Loucy (cell line): ENCODE results near the gene RASSF4.

Source experiments
- H2AFZ ChIP-seq: fragments of 200-600 bp; sonication (generic); 2 replicates; pipeline ENCODE4 v1.6.0; 2016; ENCODE audit warnings: antibody characterized with exemption, mild to moderate bottlenecking, low read length, moderate library complexity
- H3F3A ChIP-seq: fragments of 200-600 bp; 2 replicates; pipeline ENCODE4 v1.6.0; 2016; ENCODE audit warnings: antibody characterized with exemption, low read depth, mild to moderate bottlenecking
- H3K27me3 ChIP-seq: fragments of 200-600 bp; sonication (generic); 2 replicates; pipeline ENCODE4 v1.6.1; 2014; ENCODE audit warnings: low read length, mild to moderate bottlenecking; ENCODE audit not compliant: insufficient read depth, poor library complexity, severe bottlenecking
- H3K36me3 ChIP-seq: fragments of 200-600 bp; sonication (generic); 2 replicates; pipeline ENCODE4 v1.6.1; 2016; ENCODE audit warnings: low read length; ENCODE audit not compliant: insufficient read depth
- H3K4me1 ChIP-seq: fragments of 200-600 bp; sonication (generic); 2 replicates; pipeline ENCODE4 v1.5.1; 2014; ENCODE audit warnings: low read length, mild to moderate bottlenecking; ENCODE audit not compliant: insufficient read depth, poor library complexity, severe bottlenecking
- H3K4me2 ChIP-seq: fragments of 200-600 bp; sonication (generic); 2 replicates; pipeline ENCODE4 v1.6.0; 2014; ENCODE audit warnings: antibody characterized with exemption, low read length, low read depth, mild to moderate bottlenecking; ENCODE audit not compliant: poor library complexity, severe bottlenecking
- H3K4me3 ChIP-seq: fragments of 200-600 bp; sonication (generic); 2 replicates; pipeline ENCODE4 v1.5.1; 2014; ENCODE audit warnings: low read length, mild to moderate bottlenecking, mixed read lengths; ENCODE audit not compliant: poor library complexity, severe bottlenecking
- H3K79me2 ChIP-seq: fragments of 200-600 bp; sonication (generic); 2 replicates; pipeline ENCODE4 v1.6.1; 2014; ENCODE audit warnings: low read length; ENCODE audit not compliant: insufficient read depth
- H3K9ac ChIP-seq: fragments of 200-600 bp; sonication (generic); 2 replicates; pipeline ENCODE4 v1.6.0; 2014; ENCODE audit warnings: mild to moderate bottlenecking, low read depth, low read length, moderate library complexity; ENCODE audit not compliant: poor library complexity, severe bottlenecking
- H3K9me2 ChIP-seq: fragments of 200-600 bp; sonication (generic); replicated peaks from 2 replicates; pipeline ENCODE4 v1.6.1; 2016; ENCODE audit warnings: low read depth, low read length, mixed read lengths
- H3K9me3 ChIP-seq: fragments of 200-600 bp; sonication (generic); 2 replicates; pipeline ENCODE4 v1.6.1; 2014; ENCODE audit warnings: mild to moderate bottlenecking, antibody characterized with exemption, low read length, low read depth; ENCODE audit not compliant: insufficient read depth
- H4K20me1 ChIP-seq: fragments of 200-600 bp; sonication (generic); 2 replicates; pipeline ENCODE4 v1.6.0; 2014; ENCODE audit warnings: antibody characterized with exemption, low read length, mild to moderate bottlenecking; ENCODE audit not compliant: insufficient read depth, poor library complexity, severe bottlenecking
- EZH2phosphoT487 ChIP-seq: fragments of 200-600 bp; IDR thresholded peaks from 2 replicates; pipeline ENCODE4 v1.6.1; 2018; ENCODE audit warnings: antibody characterized with exemption, mild to moderate bottlenecking, moderate library complexity, borderline replicate concordance
- TF ChIP-seq, protein P1 (sequence below): fragments of 200-600 bp; sonication (generic); conservative IDR thresholded peaks from 2 replicates; pipeline ENCODE4 v1.5.1; 2014; ENCODE audit warnings: mild to moderate bottlenecking, antibody characterized with exemption, low read length

The RASSF4 gene

DNA sequence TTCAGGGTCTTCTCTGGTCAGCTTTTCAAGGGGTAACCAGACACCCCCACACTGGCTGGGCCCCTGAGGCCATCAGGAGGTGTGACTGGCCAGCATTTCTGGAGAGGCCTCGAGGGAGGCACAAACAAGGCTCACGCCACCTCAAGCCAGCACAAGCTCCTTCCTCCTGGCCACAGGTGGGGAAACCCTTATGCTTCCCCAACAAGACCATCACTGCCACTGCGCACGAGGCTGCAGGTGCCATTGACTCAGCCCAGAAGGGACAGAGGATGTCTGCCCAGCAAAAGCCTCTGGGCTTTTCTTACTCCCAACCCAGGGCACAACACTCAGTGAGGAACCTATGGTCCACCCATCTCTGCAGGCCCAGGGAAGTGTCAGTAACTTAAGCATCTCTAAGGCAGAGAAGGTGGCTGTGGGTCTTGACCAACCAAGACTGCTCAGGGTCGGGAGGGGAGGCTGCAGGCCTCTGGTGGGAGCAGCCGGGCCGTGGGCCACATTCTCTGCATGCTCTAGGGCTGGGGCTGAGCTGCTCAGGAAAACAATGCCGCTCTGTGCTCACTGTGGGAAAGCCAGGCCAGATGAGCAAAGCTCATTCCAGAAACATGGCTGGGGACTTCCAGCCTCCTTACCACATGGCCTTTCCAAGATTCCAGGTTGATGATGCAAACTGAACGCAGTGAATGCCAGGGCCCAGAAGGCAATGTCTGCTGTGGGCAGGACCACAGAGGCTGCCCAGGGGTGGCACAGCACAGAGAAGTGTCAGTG is 24.2 kb upstream of the RASSF4 start:
- Histone ChIP-seq H3K9ac (peak overlapping the region; percentile 18), H3K79me2 (no peaks in the 10 kb centered on the region), H3K36me3 (no peaks in the 10 kb centered on the region), H3K9me3 (no peaks in the 10 kb centered on the region), H4K20me1 (no peaks in the 10 kb centered on the region), H3K4me3 (no peak overlapping the region), H2AFZ (peak overlapping the region; percentile 76), H3K4me2 (peak overlapping the region; percentile 29), H3K4me1 (peaks cover 32% of the 10 kb centered on the region), H3K27me3 (no peaks in the 10 kb centered on the region), H3K9me2 (no peaks in the 10 kb centered on the region), H3F3A (no peaks in the 10 kb centered on the region)
- TF ChIP-seq, protein P1, sequence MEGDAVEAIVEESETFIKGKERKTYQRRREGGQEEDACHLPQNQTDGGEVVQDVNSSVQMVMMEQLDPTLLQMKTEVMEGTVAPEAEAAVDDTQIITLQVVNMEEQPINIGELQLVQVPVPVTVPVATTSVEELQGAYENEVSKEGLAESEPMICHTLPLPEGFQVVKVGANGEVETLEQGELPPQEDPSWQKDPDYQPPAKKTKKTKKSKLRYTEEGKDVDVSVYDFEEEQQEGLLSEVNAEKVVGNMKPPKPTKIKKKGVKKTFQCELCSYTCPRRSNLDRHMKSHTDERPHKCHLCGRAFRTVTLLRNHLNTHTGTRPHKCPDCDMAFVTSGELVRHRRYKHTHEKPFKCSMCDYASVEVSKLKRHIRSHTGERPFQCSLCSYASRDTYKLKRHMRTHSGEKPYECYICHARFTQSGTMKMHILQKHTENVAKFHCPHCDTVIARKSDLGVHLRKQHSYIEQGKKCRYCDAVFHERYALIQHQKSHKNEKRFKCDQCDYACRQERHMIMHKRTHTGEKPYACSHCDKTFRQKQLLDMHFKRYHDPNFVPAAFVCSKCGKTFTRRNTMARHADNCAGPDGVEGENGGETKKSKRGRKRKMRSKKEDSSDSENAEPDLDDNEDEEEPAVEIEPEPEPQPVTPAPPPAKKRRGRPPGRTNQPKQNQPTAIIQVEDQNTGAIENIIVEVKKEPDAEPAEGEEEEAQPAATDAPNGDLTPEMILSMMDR: no peak
- TF ChIP-seq EZH2phosphoT487: no peak

DNA sequence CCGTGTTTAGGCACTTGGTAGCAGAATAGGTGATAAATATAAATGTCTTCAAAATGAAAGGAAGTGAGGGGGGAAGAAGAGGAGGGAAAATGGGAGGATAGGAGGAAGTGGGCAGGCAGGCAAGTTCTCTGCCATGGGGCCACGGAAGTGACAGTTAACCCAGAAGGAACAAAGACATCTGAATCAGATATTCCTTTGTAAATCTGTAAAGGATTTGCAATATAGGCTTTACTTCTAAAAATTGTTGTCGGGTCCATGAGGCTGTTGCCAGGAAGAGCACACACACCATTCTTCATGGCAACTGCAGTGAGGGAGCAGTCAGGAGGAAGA is 23.7 kb upstream of the RASSF4 start:
- H3K4me3 ChIP-seq: no peak overlapping the region
- no peaks in the 10 kb centered on the region for H3K79me2 ChIP-seq
- H3K4me2 ChIP-seq: peak overlapping the region; percentile 29
- H3K9ac ChIP-seq: peak overlapping the region; percentile 18
- peak overlapping the region; percentile 76 for H2AFZ ChIP-seq
- peaks cover 32% of the 10 kb centered on the region for H3K4me1 ChIP-seq
- no peaks in the 10 kb centered on the region for H3K9me3 ChIP-seq
- TF ChIP-seq, protein P1: no peak
- TF ChIP-seq EZH2phosphoT487: no peak
- H3K9me2 ChIP-seq: no peaks in the 10 kb centered on the region
- H4K20me1 ChIP-seq: no peaks in the 10 kb centered on the region
- no peaks in the 10 kb centered on the region for H3K36me3 ChIP-seq
- no peaks in the 10 kb centered on the region for H3K27me3 ChIP-seq
- H3F3A ChIP-seq: no peaks in the 10 kb centered on the region

DNA sequence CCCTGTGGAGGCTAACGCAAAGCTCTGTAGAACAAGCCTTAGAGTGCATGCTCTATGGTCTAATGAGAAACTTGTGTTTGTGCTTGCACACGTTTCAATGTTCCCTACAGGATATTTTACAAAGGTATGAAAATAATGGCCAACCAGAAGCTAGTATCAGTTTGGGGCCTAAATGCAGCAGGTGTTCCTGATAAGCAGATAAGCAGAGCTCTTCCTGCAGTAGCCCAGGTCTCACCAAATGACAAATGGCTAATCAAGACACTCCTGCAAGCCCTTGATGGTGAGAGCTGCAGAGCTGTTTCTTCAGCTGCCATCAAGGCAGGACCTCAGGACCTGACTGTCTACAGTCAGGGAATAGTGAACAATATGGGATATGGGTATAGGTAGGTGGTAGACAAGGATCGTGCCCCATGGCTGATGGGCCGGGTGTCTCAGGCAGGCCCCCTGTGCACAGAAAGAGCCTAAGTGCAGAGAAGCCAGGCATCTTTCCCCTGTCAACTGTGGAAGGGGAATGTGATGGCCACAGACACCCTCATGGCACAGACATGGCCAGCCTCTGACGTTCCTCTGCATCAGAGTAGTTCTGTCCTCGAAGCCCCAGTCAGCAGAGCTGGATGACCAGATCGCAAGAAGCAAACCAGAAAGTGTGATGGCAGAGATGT is 23.2 kb upstream of the RASSF4 start:
- no peaks in the 10 kb centered on the region for H3K79me2 ChIP-seq
- no peak overlapping the region for H3K4me3 ChIP-seq
- no peaks in the 10 kb centered on the region for H4K20me1 ChIP-seq
- H3K9ac ChIP-seq: peak overlapping the region; percentile 4
- H2AFZ ChIP-seq: peak overlapping the region; percentile 76
- H3K36me3 ChIP-seq: no peaks in the 10 kb centered on the region
- peak overlapping the region; percentile 29 for H3K4me2 ChIP-seq
- no peaks in the 10 kb centered on the region for H3F3A ChIP-seq
- H3K27me3 ChIP-seq: no peaks in the 10 kb centered on the region
- H3K9me2 ChIP-seq: no peaks in the 10 kb centered on the region
- H3K9me3 ChIP-seq: no peaks in the 10 kb centered on the region
- peaks cover 32% of the 10 kb centered on the region for H3K4me1 ChIP-seq
- TF ChIP-seq, protein P1: no peak
